Measurements from ENCODE around the gene UQCRFS1. TPM values are rescaled to one million over a fixed set of nuclear protein-coding genes. Genes with fewer than 3 reads are reported as not detected.

UQCRFS1 gene
- polyA plus RNA-seq, 2 donors: 9.6 to 41.9 TPM

- H3K27ac ChIP-seq (ENCODE audit: low read depth in 2 of 2, low read length in 1 of 2): no peak overlapping the region
- peaks cover 0 to 7% of the 10 kb centered on the region in 2 donors for H3K36me3 ChIP-seq (ENCODE audit: control insufficient read depth in 2 of 2, insufficient read depth in 2 of 2, low read length in 1 of 2)
- no peaks in the 10 kb centered on the region for H3K4me1 ChIP-seq (ENCODE audit: control insufficient read depth in 2 of 2, insufficient read depth in 2 of 2, low read length in 1 of 2)
- 88 to 91% methylated on average over 3 of the region's 3 CpGs for WGBS, 2 donors
- no peaks in the 10 kb centered on the region for H3K9me3 ChIP-seq (ENCODE audit: control insufficient read depth in 2 of 2, insufficient read depth in 1 of 2, low read depth in 1 of 2, low read length in 1 of 2)
- H3K27me3 ChIP-seq (ENCODE audit: control insufficient read depth in 1 of 2, insufficient read depth in 2 of 2, low read length in 2 of 2): no peaks in the 10 kb centered on the region
- no peak overlapping the region for H3K4me3 ChIP-seq (ENCODE audit: low read depth in 1 of 2, low read length in 2 of 2)
Observed at GRCh38 chr19:29206453-29206852, 6.5 kb downstream of the UQCRFS1 start.

DNA sequence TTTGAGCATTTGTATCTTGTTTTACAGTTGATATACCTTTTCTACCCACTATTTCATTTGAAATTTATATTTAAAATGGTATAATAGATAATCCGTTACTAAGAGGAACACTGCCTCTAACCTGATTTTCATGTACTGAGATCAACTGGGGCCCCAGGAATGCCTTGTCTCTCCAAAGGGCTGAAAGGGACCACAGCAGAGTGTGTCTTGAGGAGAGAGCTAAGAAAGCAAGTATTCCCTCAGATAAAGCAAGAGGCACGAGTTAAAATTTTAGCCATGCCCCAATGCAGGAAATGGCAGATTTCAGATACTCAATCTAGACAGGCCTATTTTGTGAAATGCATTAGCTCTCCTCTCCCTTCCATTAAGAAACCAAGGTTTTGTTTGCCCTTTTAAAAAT is 10.7 kb downstream of the UQCRFS1 start:
- H3K4me1 ChIP-seq (ENCODE audit: control insufficient read depth in 2 of 2, insufficient read depth in 2 of 2, low read length in 1 of 2): no peaks in the 10 kb centered on the region
- no peaks in the 10 kb centered on the region for H3K27me3 ChIP-seq (ENCODE audit: control insufficient read depth in 1 of 2, insufficient read depth in 2 of 2, low read length in 2 of 2)
- H3K36me3 ChIP-seq (ENCODE audit: control insufficient read depth in 2 of 2, insufficient read depth in 2 of 2, low read length in 1 of 2): peaks cover 0 to 7% of the 10 kb centered on the region in 2 donors
- 87 to 88% methylated on average over 2 of the region's 2 CpGs for WGBS, 2 donors
- no peaks in the 10 kb centered on the region for H3K9me3 ChIP-seq (ENCODE audit: control insufficient read depth in 2 of 2, insufficient read depth in 1 of 2, low read depth in 1 of 2, low read length in 1 of 2)
- H3K4me3 ChIP-seq (ENCODE audit: low read depth in 1 of 2, low read length in 2 of 2): no peak overlapping the region
- H3K27ac ChIP-seq (ENCODE audit: low read depth in 2 of 2, low read length in 1 of 2): no peak overlapping the region

GRCh38 chr19:29201855-29202254 is 11.1 kb downstream of the UQCRFS1 start:
- H3K4me3 ChIP-seq (ENCODE audit: low read depth in 1 of 2, low read length in 2 of 2): no peak overlapping the region
- 85 to 89% methylated on average over 2 of the region's 2 CpGs for WGBS, 2 donors
- no peak overlapping the region for H3K27ac ChIP-seq (ENCODE audit: low read depth in 2 of 2, low read length in 1 of 2)
- no peaks in the 10 kb centered on the region for H3K9me3 ChIP-seq (ENCODE audit: control insufficient read depth in 2 of 2, insufficient read depth in 1 of 2, low read depth in 1 of 2, low read length in 1 of 2)
- peaks cover 0 to 7% of the 10 kb centered on the region in 2 donors for H3K36me3 ChIP-seq (ENCODE audit: control insufficient read depth in 2 of 2, insufficient read depth in 2 of 2, low read length in 1 of 2)
- no peaks in the 10 kb centered on the region for H3K4me1 ChIP-seq (ENCODE audit: control insufficient read depth in 2 of 2, insufficient read depth in 2 of 2, low read length in 1 of 2)
- H3K27me3 ChIP-seq (ENCODE audit: control insufficient read depth in 1 of 2, insufficient read depth in 2 of 2, low read length in 2 of 2): no peaks in the 10 kb centered on the region

- Histone ChIP-seq H3K9me3 (ENCODE audit: control insufficient read depth in 2 of 2, insufficient read depth in 1 of 2, low read depth in 1 of 2, low read length in 1 of 2) (no peaks in the 10 kb centered on the region), H3K27me3 (ENCODE audit: control insufficient read depth in 1 of 2, insufficient read depth in 2 of 2, low read length in 2 of 2) (no peaks in the 10 kb centered on the region), H3K36me3 (ENCODE audit: control insufficient read depth in 2 of 2, insufficient read depth in 2 of 2, low read length in 1 of 2) (no peaks in the 10 kb centered on the region), H3K4me3 (ENCODE audit: low read depth in 1 of 2, low read length in 2 of 2) (no peak overlapping the region), H3K4me1 (ENCODE audit: control insufficient read depth in 2 of 2, insufficient read depth in 2 of 2, low read length in 1 of 2) (peaks cover 2 to 6% of the 10 kb centered on the region in 2 donors), H3K27ac (ENCODE audit: low read depth in 2 of 2, low read length in 1 of 2) (no peak overlapping the region)
- 43 to 51% methylated on average over 2 of the region's 2 CpGs for WGBS, 2 donors
Observed at GRCh38 chr19:29194658-29195057, 18.3 kb downstream of the UQCRFS1 start.

DNA sequence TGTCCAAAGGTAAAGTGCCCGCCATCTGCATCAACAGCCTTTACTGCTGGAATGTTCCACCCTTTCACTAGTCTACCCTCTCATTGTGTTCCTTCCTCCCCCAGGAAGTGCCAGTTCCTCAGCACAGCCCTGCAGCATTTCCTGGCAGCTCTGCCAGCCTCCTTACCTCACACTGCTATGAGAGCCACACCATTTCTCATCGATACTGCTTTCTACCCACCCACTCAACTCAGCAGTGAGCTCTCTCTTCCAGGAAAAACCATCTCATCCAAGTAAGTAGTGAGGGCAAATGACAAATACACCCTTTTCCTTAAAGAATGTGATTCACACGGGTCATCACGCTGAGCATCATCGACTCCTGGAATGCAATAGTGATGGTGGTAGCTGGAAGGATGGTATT is 19.8 kb downstream of the UQCRFS1 start:
- Histone ChIP-seq H3K27ac (ENCODE audit: low read depth in 2 of 2, low read length in 1 of 2) (no peak overlapping the region), H3K9me3 (ENCODE audit: control insufficient read depth in 2 of 2, insufficient read depth in 1 of 2, low read depth in 1 of 2, low read length in 1 of 2) (no peaks in the 10 kb centered on the region), H3K4me1 (ENCODE audit: control insufficient read depth in 2 of 2, insufficient read depth in 2 of 2, low read length in 1 of 2) (peaks cover 2 to 9% of the 10 kb centered on the region in 2 donors), H3K36me3 (ENCODE audit: control insufficient read depth in 2 of 2, insufficient read depth in 2 of 2, low read length in 1 of 2) (no peaks in the 10 kb centered on the region), H3K27me3 (ENCODE audit: control insufficient read depth in 1 of 2, insufficient read depth in 2 of 2, low read length in 2 of 2) (no peaks in the 10 kb centered on the region), H3K4me3 (ENCODE audit: low read depth in 1 of 2, low read length in 2 of 2) (no peak overlapping the region)
- 69 to 70% methylated on average over 5 of the region's 5 CpGs for WGBS, 2 donors

GRCh38 chr19:29191005-29191404 is 21.9 kb downstream of the UQCRFS1 start:
- Histone ChIP-seq H3K36me3 (ENCODE audit: control insufficient read depth in 2 of 2, insufficient read depth in 2 of 2, low read length in 1 of 2) (no peaks in the 10 kb centered on the region), H3K9me3 (ENCODE audit: control insufficient read depth in 2 of 2, insufficient read depth in 1 of 2, low read depth in 1 of 2, low read length in 1 of 2) (no peaks in the 10 kb centered on the region), H3K27ac (ENCODE audit: low read depth in 2 of 2, low read length in 1 of 2) (no peak overlapping the region), H3K27me3 (ENCODE audit: control insufficient read depth in 1 of 2, insufficient read depth in 2 of 2, low read length in 2 of 2) (peaks cover 0 to 2% of the 10 kb centered on the region in 2 donors), H3K4me1 (ENCODE audit: control insufficient read depth in 2 of 2, insufficient read depth in 2 of 2, low read length in 1 of 2) (peaks cover 2 to 9% of the 10 kb centered on the region in 2 donors), H3K4me3 (ENCODE audit: low read depth in 1 of 2, low read length in 2 of 2) (no peak overlapping the region)
- WGBS, 2 donors: 57 to 59% methylated on average over 8 of the region's 8 CpGs

DNA sequence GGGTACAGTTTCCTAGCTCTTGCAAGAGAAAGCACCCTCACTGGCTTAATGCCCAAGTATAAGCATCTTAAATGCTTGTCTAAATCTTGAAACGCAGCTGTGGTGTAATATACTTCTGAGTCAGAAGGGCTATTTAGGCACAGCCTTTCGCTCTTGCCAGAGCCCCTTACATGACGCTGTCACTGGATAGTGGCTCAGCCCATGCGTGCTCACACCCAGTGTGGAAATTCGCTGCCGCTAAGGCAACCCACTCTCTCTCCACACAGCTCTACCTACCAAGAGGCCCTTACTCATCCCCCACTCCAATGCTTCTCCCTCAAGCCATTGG is 24.0 kb downstream of the UQCRFS1 start:
- Histone ChIP-seq H3K9me3 (ENCODE audit: control insufficient read depth in 2 of 2, insufficient read depth in 1 of 2, low read depth in 1 of 2, low read length in 1 of 2) (no peaks in the 10 kb centered on the region), H3K4me1 (ENCODE audit: control insufficient read depth in 2 of 2, insufficient read depth in 2 of 2, low read length in 1 of 2) (peaks cover 2 to 9% of the 10 kb centered on the region in 2 donors), H3K27me3 (ENCODE audit: control insufficient read depth in 1 of 2, insufficient read depth in 2 of 2, low read length in 2 of 2) (peaks cover 0 to 2% of the 10 kb centered on the region in 2 donors), H3K36me3 (ENCODE audit: control insufficient read depth in 2 of 2, insufficient read depth in 2 of 2, low read length in 1 of 2) (no peaks in the 10 kb centered on the region), H3K27ac (ENCODE audit: low read depth in 2 of 2, low read length in 1 of 2) (no peak overlapping the region), H3K4me3 (ENCODE audit: low read depth in 1 of 2, low read length in 2 of 2) (no peak overlapping the region)
- 44 to 68% methylated on average over 6 of the region's 6 CpGs for WGBS, 2 donors

- no peak overlapping the region for H3K4me3 ChIP-seq (ENCODE audit: low read depth in 1 of 2, low read length in 2 of 2)
- H3K4me1 ChIP-seq (ENCODE audit: control insufficient read depth in 2 of 2, insufficient read depth in 2 of 2, low read length in 1 of 2): peaks cover 2 to 9% of the 10 kb centered on the region in 2 donors
- H3K9me3 ChIP-seq (ENCODE audit: control insufficient read depth in 2 of 2, insufficient read depth in 1 of 2, low read depth in 1 of 2, low read length in 1 of 2): no peaks in the 10 kb centered on the region
- H3K36me3 ChIP-seq (ENCODE audit: control insufficient read depth in 2 of 2, insufficient read depth in 2 of 2, low read length in 1 of 2): no peaks in the 10 kb centered on the region
- WGBS, 2 donors: 48 to 54% methylated on average over 10 of the region's 10 CpGs
- H3K27ac ChIP-seq (ENCODE audit: low read depth in 2 of 2, low read length in 1 of 2): no peak overlapping the region
- H3K27me3 ChIP-seq (ENCODE audit: control insufficient read depth in 1 of 2, insufficient read depth in 2 of 2, low read length in 2 of 2): peaks cover 0 to 2% of the 10 kb centered on the region in 2 donors
Observed at GRCh38 chr19:29188289-29189032, 24.5 kb downstream of the UQCRFS1 start.

DNA sequence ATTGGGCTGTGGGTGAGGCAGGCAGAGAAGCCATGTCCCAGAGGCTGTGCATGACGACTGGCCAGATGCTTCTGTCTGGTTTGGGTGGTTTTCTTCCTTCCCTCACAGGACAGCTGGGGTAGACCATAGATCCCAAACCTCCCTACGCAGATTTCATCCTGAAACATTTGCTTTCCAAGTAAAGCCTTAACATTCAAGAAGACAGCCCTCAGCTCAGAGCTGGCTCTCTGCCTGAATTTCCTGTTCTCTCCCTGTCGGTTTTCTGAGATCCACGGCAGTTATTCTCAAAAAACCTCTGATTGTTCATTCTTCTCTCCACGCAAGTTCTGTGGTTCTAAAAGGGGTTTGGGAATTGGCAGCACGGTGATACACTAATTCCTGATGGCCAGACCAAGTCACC is 25.3 kb downstream of the UQCRFS1 start:
- Histone ChIP-seq H3K4me1 (ENCODE audit: control insufficient read depth in 2 of 2, insufficient read depth in 2 of 2, low read length in 1 of 2) (peaks cover 2 to 9% of the 10 kb centered on the region in 2 donors), H3K4me3 (ENCODE audit: low read depth in 1 of 2, low read length in 2 of 2) (no peak overlapping the region), H3K27me3 (ENCODE audit: control insufficient read depth in 1 of 2, insufficient read depth in 2 of 2, low read length in 2 of 2) (peaks cover 0 to 2% of the 10 kb centered on the region in 2 donors), H3K27ac (ENCODE audit: low read depth in 2 of 2, low read length in 1 of 2) (no peak overlapping the region), H3K9me3 (ENCODE audit: control insufficient read depth in 2 of 2, insufficient read depth in 1 of 2, low read depth in 1 of 2, low read length in 1 of 2) (no peaks in the 10 kb centered on the region), H3K36me3 (ENCODE audit: control insufficient read depth in 2 of 2, insufficient read depth in 2 of 2, low read length in 1 of 2) (no peaks in the 10 kb centered on the region)
- 76 to 81% methylated on average over 6 of the region's 6 CpGs for WGBS, 2 donors

DNA sequence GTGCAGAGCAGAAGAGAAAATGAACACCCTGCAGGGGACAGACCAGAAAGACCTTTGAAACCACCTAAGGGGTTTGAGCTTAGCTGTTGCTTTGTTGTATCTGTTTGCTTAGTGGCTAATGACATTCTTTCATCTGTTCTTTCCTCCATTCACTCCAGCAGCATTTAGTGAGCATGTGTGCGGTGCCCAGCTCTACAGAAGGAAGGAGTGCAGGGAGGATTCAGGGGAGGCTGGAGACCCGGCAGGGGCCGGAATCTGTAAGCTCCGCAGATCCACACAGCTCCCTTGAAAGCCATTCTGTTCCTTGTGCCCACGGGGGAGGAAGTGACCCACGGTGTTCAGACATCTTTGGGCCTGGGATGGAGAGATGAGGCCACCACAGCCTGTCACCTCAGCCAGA is 27.5 kb downstream of the UQCRFS1 start:
- Histone ChIP-seq H3K27me3 (ENCODE audit: control insufficient read depth in 1 of 2, insufficient read depth in 2 of 2, low read length in 2 of 2) (peaks cover 0 to 2% of the 10 kb centered on the region in 2 donors), H3K4me3 (ENCODE audit: low read depth in 1 of 2, low read length in 2 of 2) (no peak overlapping the region), H3K27ac (ENCODE audit: low read depth in 2 of 2, low read length in 1 of 2) (no peak overlapping the region), H3K9me3 (ENCODE audit: control insufficient read depth in 2 of 2, insufficient read depth in 1 of 2, low read depth in 1 of 2, low read length in 1 of 2) (no peaks in the 10 kb centered on the region), H3K4me1 (ENCODE audit: control insufficient read depth in 2 of 2, insufficient read depth in 2 of 2, low read length in 1 of 2) (peaks cover under 1 to 4% of the 10 kb centered on the region in 2 donors), H3K36me3 (ENCODE audit: control insufficient read depth in 2 of 2, insufficient read depth in 2 of 2, low read length in 1 of 2) (no peaks in the 10 kb centered on the region)
- WGBS, 2 donors: 55 to 56% methylated on average over 6 of the region's 6 CpGs

Data from esophagus (tissue), 2 donors.